SK-N-SH treated with all-trans-retinoic acid at 6 μM for 48 hours (cell line): ENCODE results near the gene NXPH4.

Experiments
- ATAC-seq: fragments of 200-7000 bp; cut with Tn5 transposase; 3 replicates; pipeline ENCODE4 v1.9.1; 2020; ENCODE audit warnings: mild to moderate bottlenecking, moderate library complexity
- ARNTL ChIP-seq: fragments of 450-650 bp; formaldehyde crosslinking; IDR thresholded peaks from 2 replicates; pipeline ENCODE4 v1.5.0; 2020; ENCODE audit warnings: low read depth, mild to moderate bottlenecking, moderate library complexity, borderline replicate concordance
- BACH2 ChIP-seq: fragments of 250-450 bp; sonication (Bioruptor Pico); IDR thresholded peaks from 2 replicates; pipeline ENCODE4 v1.9.0; 2021; ENCODE audit warnings: mild to moderate bottlenecking, borderline replicate concordance
- CSDC2 ChIP-seq: fragments of 250-450 bp; sonication (Bioruptor Pico); IDR thresholded peaks from 2 replicates; pipeline ENCODE4 v1.5.0; 2020; ENCODE audit warnings: mild to moderate bottlenecking, moderate library complexity
- CSRNP3 ChIP-seq: fragments of 250-450 bp; sonication (Bioruptor Pico); IDR thresholded peaks from 2 replicates; pipeline ENCODE4 v1.5.1; 2021; ENCODE audit warnings: mild to moderate bottlenecking, moderate library complexity
- ESRRG ChIP-seq: fragments of 250-450 bp; sonication (Bioruptor Pico); IDR thresholded peaks from 2 replicates; pipeline ENCODE4 v1.6.1; 2021; ENCODE audit warnings: mild to moderate bottlenecking
- ISL1 ChIP-seq: fragments of 250-450 bp; sonication (Bioruptor Pico); IDR thresholded peaks from 2 replicates; pipeline ENCODE4 v2.1.2; 2022; ENCODE audit warnings: mild to moderate bottlenecking, moderate library complexity
- OSR1 ChIP-seq: fragments of 250-450 bp; sonication (Bioruptor Pico); IDR thresholded peaks from 2 replicates; pipeline ENCODE4 v1.8.0; 2022; ENCODE audit warnings: moderate library complexity, mild to moderate bottlenecking, inconsistent platforms
- PATZ1 ChIP-seq: fragments of 250-450 bp; sonication (Bioruptor Pico); IDR thresholded peaks from 2 replicates; pipeline ENCODE4 v1.8.0; 2020; ENCODE audit warnings: mild to moderate bottlenecking, moderate library complexity, borderline replicate concordance
- POU6F1 ChIP-seq: fragments of 250-450 bp; sonication (Bioruptor Pico); IDR thresholded peaks from 2 replicates; pipeline ENCODE4 v1.8.0; 2021; ENCODE audit warnings: low read depth, mild to moderate bottlenecking, moderate library complexity, borderline replicate concordance
- PPARA ChIP-seq: fragments of 250-450 bp; sonication (Bioruptor Pico); IDR thresholded peaks from 2 replicates; pipeline ENCODE4 v1.5.0; 2020; ENCODE audit warnings: mild to moderate bottlenecking, borderline replicate concordance
- SNAI2 ChIP-seq: fragments of 250-450 bp; sonication (Bioruptor Pico); IDR thresholded peaks from 2 replicates; pipeline ENCODE4 v1.5.0; 2020; ENCODE audit warnings: mild to moderate bottlenecking, moderate library complexity
- TCF4 ChIP-seq: fragments of 250-450 bp; sonication (Bioruptor Pico); IDR thresholded peaks from 2 replicates; pipeline ENCODE4 v1.8.0; 2021; ENCODE audit warnings: mild to moderate bottlenecking, moderate library complexity, borderline replicate concordance
- TOX ChIP-seq: fragments of 250-450 bp; sonication (Bioruptor Pico); IDR thresholded peaks from 2 replicates; pipeline ENCODE4 v1.8.0; 2021; ENCODE audit warnings: mild to moderate bottlenecking, moderate library complexity, borderline replicate concordance
- ZC3H10 ChIP-seq: fragments of 250-450 bp; sonication (Bioruptor Pico); IDR thresholded peaks from 2 replicates; pipeline ENCODE4 v1.5.1; 2021; ENCODE audit warnings: mild to moderate bottlenecking, moderate library complexity
- ZFP3 ChIP-seq: fragments of 250-450 bp; sonication (Bioruptor Pico); IDR thresholded peaks from 2 replicates; pipeline ENCODE4 v1.5.0; 2020; ENCODE audit warnings: mild to moderate bottlenecking, moderate library complexity
- ZFP30 ChIP-seq: fragments of 450-650 bp; formaldehyde crosslinking; IDR thresholded peaks from 2 replicates; pipeline ENCODE4 v1.5.0; 2022; ENCODE audit warnings: mild to moderate bottlenecking, moderate library complexity
- ZNF565 ChIP-seq: fragments of 450-650 bp; formaldehyde crosslinking; conservative IDR thresholded peaks from 2 replicates; pipeline ENCODE4 v1.5.0; 2020; ENCODE audit warnings: low read depth, mild to moderate bottlenecking, moderate library complexity
- ZNF70 ChIP-seq: fragments of 450-650 bp; formaldehyde crosslinking; IDR thresholded peaks from 2 replicates; pipeline ENCODE4 v1.5.0; 2020; ENCODE audit warnings: mild to moderate bottlenecking, moderate library complexity
- ZNF8 ChIP-seq: fragments of 450-650 bp; formaldehyde crosslinking; IDR thresholded peaks from 2 replicates; pipeline ENCODE4 v1.5.0; 2020; ENCODE audit warnings: mild to moderate bottlenecking, moderate library complexity

The NXPH4 gene

GRCh38 chr12:57240066-57240921, 23.7 kb downstream of the NXPH4 start:
- no peak for TF ChIP-seq CSRNP3 (CRISPR knock-in tag)
- no peak for TF ChIP-seq PATZ1 (CRISPR knock-in tag)
- no peak for TF ChIP-seq ZFP30 (CRISPR knock-in tag)
- TF ChIP-seq ZNF565 (CRISPR knock-in tag), result no peak
- no peak for TF ChIP-seq ZC3H10
- no peak for TF ChIP-seq SNAI2 (CRISPR knock-in tag)
- TF ChIP-seq ISL1, result no peak
- TF ChIP-seq TCF4, result no peak; the same call in 1 of the 2 replicates
- TF ChIP-seq ARNTL (CRISPR knock-in tag), result no peak
- TF ChIP-seq ESRRG (CRISPR knock-in tag), result no peak
- no peak for TF ChIP-seq ZNF70 (CRISPR knock-in tag)
- no peak for TF ChIP-seq OSR1
- TF ChIP-seq PPARA, result no peak
- TF ChIP-seq, all 23 proteins: peak for 0
- peak; percentile 11 for ATAC-seq

- TF ChIP-seq PATZ1 (CRISPR knock-in tag) (no peak), TCF4 (no peak), CSRNP3 (CRISPR knock-in tag) (no peak), ZC3H10 (no peak), BACH2 (no peak), ZFP30 (CRISPR knock-in tag) (no peak), CSDC2 (CRISPR knock-in tag) (no peak), ZFP3 (CRISPR knock-in tag) (no peak), ARNTL (CRISPR knock-in tag) (no peak), ZNF8 (CRISPR knock-in tag) (no peak), POU6F1 (CRISPR knock-in tag) (no peak), TOX (CRISPR knock-in tag) (no peak), PPARA (no peak), ZNF70 (CRISPR knock-in tag) (no peak), SNAI2 (CRISPR knock-in tag) (no peak), ZNF565 (CRISPR knock-in tag) (no peak)
- TF ChIP-seq, all 23 proteins: peak for 0
These were observed 24.4 kb downstream of the NXPH4 start for GRCh38 chr12:57240926-57241401.

More at GRCh38 chr12:57240926-57241401, 24.4 kb downstream of the NXPH4 start:
- peak; percentile 27 for ATAC-seq
